IMR-90 (cell line): ENCODE results near the gene SYPL2. TPM values are rescaled to one million over a fixed set of nuclear protein-coding genes. Genes with fewer than 3 reads are reported as not detected.

ENCODE experiments used
- ATAC-seq: fragments of 200-7000 bp; cut with Tn5 transposase; 2 replicates; pipeline ENCODE4 v1.9.1; 2020; ENCODE audit warnings: low read depth, mild to moderate bottlenecking, moderate library complexity
- BruUV-seq: library from RNA; stranded (reverse); fragments of 400-500 nt; replicated peaks from 2 replicates; lab custom pipeline; 2021; lab: Mats Ljungman, UMichigan
- CTCF ChIA-PET: fragments of 300-600 bp; formaldehyde crosslinking; extraction: SDS; loops from one replicate; lab custom pipeline; 2021; ENCODE audit warnings: antibody characterized with exemption; lab: Yijun Ruan, JAX
- POLR2A ChIA-PET: fragments of 300-600 bp; sonication (Branson Sonifier 250); formaldehyde crosslinking; loops from one replicate; lab custom pipeline; 2022; ENCODE audit warnings: antibody characterized with exemption; ENCODE audit not compliant: unreplicated experiment; lab: Charles Lee
- DNase-seq: peaks from one replicate; pipeline ENCODE4 v3.0.0; 2013
- H2AFZ ChIP-seq: replicated peaks from 2 replicates; pipeline ENCODE3; 2013; ENCODE audit warnings: low read length, mild to moderate bottlenecking; ENCODE audit not compliant: poor library complexity
- H2AK5ac ChIP-seq: 2 replicates; pipeline ENCODE4 v1.6.1; 2013; ENCODE audit warnings: low read depth, low read length, inconsistent platforms
- H2AK9ac ChIP-seq: replicated peaks from 2 replicates; pipeline ENCODE3; 2013; ENCODE audit warnings: mild to moderate bottlenecking, low read depth, low read length, moderate library complexity; ENCODE audit not compliant: poor library complexity
- H2BK120ac ChIP-seq: 2 replicates; pipeline ENCODE4 v1.6.1; 2013; ENCODE audit warnings: low read depth, low read length, inconsistent platforms
- H2BK15ac ChIP-seq: 3 replicates; pipeline ENCODE4 v1.6.1; 2013; ENCODE audit warnings: low read depth, low read length, inconsistent platforms
- H2BK20ac ChIP-seq: 2 replicates; pipeline ENCODE4 v1.6.1; 2013; ENCODE audit warnings: low read depth, mild to moderate bottlenecking, inconsistent platforms, low read length, moderate library complexity
- H2BK5ac ChIP-seq: 2 replicates; pipeline ENCODE4 v1.6.1; 2013; ENCODE audit warnings: mild to moderate bottlenecking, low read depth, low read length, inconsistent platforms; ENCODE audit not compliant: poor library complexity, severe bottlenecking
- H3K14ac ChIP-seq: replicated peaks from 2 replicates; pipeline ENCODE4 v1.6.1; 2013; ENCODE audit warnings: low read depth, low read length, inconsistent platforms
- H3K18ac ChIP-seq: 2 replicates; pipeline ENCODE4 v1.6.1; 2013; ENCODE audit warnings: low read depth, low read length, control low read depth
- H3K23ac ChIP-seq: 2 replicates; pipeline ENCODE4 v1.6.1; 2013; ENCODE audit warnings: low read depth, low read length, inconsistent platforms
- H3K27ac ChIP-seq: 2 replicates; pipeline ENCODE4 v1.5.1; 2013; ENCODE audit warnings: mild to moderate bottlenecking, control low read depth, low read length; ENCODE audit not compliant: insufficient read depth
- H3K27me3 ChIP-seq: 2 replicates; pipeline ENCODE4 v1.6.1; 2013; ENCODE audit warnings: low read length; ENCODE audit not compliant: control insufficient read depth, insufficient read depth
- H3K36me3 ChIP-seq: 2 replicates; pipeline ENCODE4 v1.6.1; 2013; ENCODE audit warnings: low read length, mixed read lengths; ENCODE audit not compliant: control insufficient read depth, insufficient read depth
- H3K4ac ChIP-seq: 2 replicates; pipeline ENCODE4 v1.6.1; 2013; ENCODE audit warnings: low read depth, low read length, inconsistent platforms
- H3K4me1 ChIP-seq: 2 replicates; pipeline ENCODE4 v1.6.1; 2013; ENCODE audit warnings: low read length, mixed read lengths; ENCODE audit not compliant: control insufficient read depth, insufficient read depth
- H3K4me2 ChIP-seq: 2 replicates; pipeline ENCODE4 v1.6.1; 2013; ENCODE audit warnings: low read depth, mild to moderate bottlenecking, control low read depth, low read length, moderate library complexity
- H3K4me3 ChIP-seq: 2 replicates; pipeline ENCODE4 v1.5.1; 2013; ENCODE audit warnings: low read depth, mild to moderate bottlenecking, control low read depth, low read length, moderate library complexity; ENCODE audit not compliant: insufficient read depth
- H3K56ac ChIP-seq: 2 replicates; pipeline ENCODE4 v1.6.1; 2013; ENCODE audit warnings: low read length, inconsistent platforms; ENCODE audit not compliant: insufficient read depth; ENCODE audit errors: extremely low read depth
- H3K79me1 ChIP-seq, 2 experiments: 2 replicates each; pipeline ENCODE4 v1.6.1; 2013; ENCODE audit warnings: low read length in 2 of 2, inconsistent platforms in 1 of 2, low read depth in 1 of 2
- H3K9ac ChIP-seq: 2 replicates; pipeline ENCODE4 v1.6.1; 2013; ENCODE audit warnings: low read depth, low read length, control low read depth
- H3K9me1 ChIP-seq: 2 replicates; pipeline ENCODE4 v1.6.1; 2013; ENCODE audit warnings: low read length, inconsistent platforms; ENCODE audit not compliant: insufficient read depth
- H3K9me3 ChIP-seq: 2 replicates; pipeline ENCODE4 v1.6.1; 2013; ENCODE audit warnings: low read length; ENCODE audit not compliant: control insufficient read depth, insufficient read depth
- H4K20me1 ChIP-seq: 2 replicates; pipeline ENCODE4 v1.6.1; 2013; ENCODE audit warnings: low read length, inconsistent platforms; ENCODE audit not compliant: insufficient read depth
- H4K5ac ChIP-seq: 2 replicates; pipeline ENCODE4 v1.6.1; 2013; ENCODE audit warnings: mild to moderate bottlenecking, low read depth, low read length, control low read depth
- H4K8ac ChIP-seq, 2 experiments: 2 replicates each; pipeline ENCODE4 v1.6.1; 2013; ENCODE audit warnings: low read depth in 2 of 2, low read length in 2 of 2, control low read depth in 1 of 2, inconsistent platforms in 1 of 2
- H4K91ac ChIP-seq: 2 replicates; pipeline ENCODE4 v1.6.1; 2013; ENCODE audit warnings: low read depth, low read length, inconsistent platforms; ENCODE audit not compliant: insufficient read depth
- BHLHE40 ChIP-seq: fragments of 150-350 bp; IDR thresholded peaks from 2 replicates; pipeline ENCODE4 v1.6.1; 2016; ENCODE audit warnings: mild to moderate bottlenecking, low read depth, low read length
- CHD1 ChIP-seq: IDR thresholded peaks from 2 replicates; pipeline ENCODE4 v1.6.1; 2012; ENCODE audit warnings: low read depth, low read length, improper control_type of control experiment
- MAZ ChIP-seq: IDR thresholded peaks from 2 replicates; pipeline ENCODE4 v1.6.1; 2012; ENCODE audit warnings: low read depth, mild to moderate bottlenecking, low read length, improper control_type of control experiment, moderate library complexity, borderline replicate concordance
- WGBS, 2 experiments: methylation state at CpG; one replicate each; pipeline versions ENCODE4 v1.1.5 to v1.1.7; 2013; ENCODE audit warnings: missing lambda C conversion rate in 2 of 2; ENCODE audit not compliant: insufficient read length in 1 of 2; ENCODE audit errors: extremely low coverage in 2 of 2; 5-methylcytosine and 5-hydroxymethylcytosine counted together
- dilution Hi-C: fragments of 300-500 bp; cut with HindIII; formaldehyde crosslinking; loops from one replicate; pipeline ENCODE4 v1.14.3; 2018; ENCODE audit warnings: low sequenced_read_pairs; ENCODE audit not compliant: unreplicated experiment
- in situ Hi-C: fragments of 300-500 bp; cut with MboI; formaldehyde crosslinking; loops from 3 replicates; pipeline ENCODE4 v1.14.3; 2019; ENCODE audit warnings: low sequenced_read_pairs, inconsistent platforms, mixed read lengths
- intact Hi-C: fragments of 100-400 bp; cut with micrococcal nuclease; formaldehyde crosslinking; loops from 2 replicates; pipeline ENCODE4 v1.10.0; 2022
- polyA plus RNA-seq, 3 experiments: library from polyadenylated mRNA; depleted of rRNA; stranded (reverse); fragments of >200 nt; gene quantifications; 2 replicates each; pipeline ENCODE4 v1.2.3, GENCODE V29; 2012; ENCODE audit warnings: low replicate concordance in 1 of 3
- total RNA-seq: library from RNA; depleted of rRNA; stranded (reverse); fragments of >200 nt; gene quantifications from 2 replicates; pipeline ENCODE4 v1.2.3, GENCODE V29; 2012

SYPL2 gene
- total and polyA plus RNA-seq, 2 of the 4 experiments (the other 2 are of a cell fraction): under 0.01 to 0.65 TPM

- Histone ChIP-seq H2AK5ac (peak overlapping the region; percentile 37; the same call in 1 of the 2 replicates), H2AFZ (peak overlapping the region; percentile 54), H2BK15ac (0 out of 3 replicates have a peak overlapping the region, but pooled peaks have one; percentile 2), H3K4me1 (peaks cover 28% of the 10 kb centered on the region), H4K5ac (no peak overlapping the region), H4K20me1 (peaks cover 13% of the 10 kb centered on the region; the same call in 1 of the 2 replicates), H3K4me3 (no peak overlapping the region), H3K4me2 (peak overlapping the region; percentile 62), H2BK20ac (peak overlapping the region; percentile 16; the same call in 1 of the 2 replicates), H2BK120ac (peak overlapping the region; percentile 68), H3K4ac (peak overlapping the region; percentile 70), H3K23ac (peak overlapping the region; percentile 54; the same call in 1 of the 2 replicates), H4K91ac (peak overlapping the region; percentile 60), H3K56ac (no peak overlapping the region), H2BK5ac (peak overlapping the region; percentile 36), H3K9ac (no peak overlapping the region; the same call in 1 of the 2 replicates), H3K36me3 (peaks cover 9% of the 10 kb centered on the region), H3K27me3 (no peaks in the 10 kb centered on the region), H3K9me1 (peaks cover 20% of the 10 kb centered on the region), H3K14ac (0 out of 2 replicates have a peak overlapping the region, but pooled peaks have one; percentile 20), H2AK9ac (peak overlapping the region; percentile 82), H3K79me1 (peaks cover 4 to 45% of the 10 kb centered on the region in 2 experiments), H4K8ac (peak overlapping the region in 1 of 2 experiments; percentile 55; a peak in 1 of 4 replicates), H3K18ac (no peak overlapping the region), H3K9me3 (no peaks in the 10 kb centered on the region), H3K27ac (peak overlapping the region; percentile 60; the same call in 1 of the 2 replicates)
- dilution Hi-C loops: no loop called here
- intact Hi-C loops: no loop called here
- no TSS peak for BruUV-seq
- 75% methylated on average over 1 of the region's 5 CpGs; no CpG with 5 or more reads in 1 of the 2 experiments for WGBS, 2 experiments
- TF ChIP-seq MAZ (peak; percentile 27; the same call in 1 of the 2 replicates), BHLHE40 (peak; percentile 2; the same call in 1 of the 2 replicates), CHD1 (no peak)
- in situ Hi-C loops: no loop called here
- peak; percentile 90 for DNase-seq
- POLR2A ChIA-PET: no interaction called here
- peak; percentile 76 for ATAC-seq
- CTCF ChIA-PET: interaction anchor here (5.1 kb wide), 1 partner anchor 31 kb away, joined by 51 read pairs; no protein-coding TSS in a partner anchor
These were observed 34.6 kb downstream of the SYPL2 start for GRCh38 chr1:109500941-109501381.
